ENCODE measurements around the gene CCDC178. TPM values are rescaled to one million over a fixed set of nuclear protein-coding genes. Genes with fewer than 3 reads are reported as not detected.

CCDC178 gene
- total RNA-seq, 1 experiment from 2014 or later = not detected

DNA sequence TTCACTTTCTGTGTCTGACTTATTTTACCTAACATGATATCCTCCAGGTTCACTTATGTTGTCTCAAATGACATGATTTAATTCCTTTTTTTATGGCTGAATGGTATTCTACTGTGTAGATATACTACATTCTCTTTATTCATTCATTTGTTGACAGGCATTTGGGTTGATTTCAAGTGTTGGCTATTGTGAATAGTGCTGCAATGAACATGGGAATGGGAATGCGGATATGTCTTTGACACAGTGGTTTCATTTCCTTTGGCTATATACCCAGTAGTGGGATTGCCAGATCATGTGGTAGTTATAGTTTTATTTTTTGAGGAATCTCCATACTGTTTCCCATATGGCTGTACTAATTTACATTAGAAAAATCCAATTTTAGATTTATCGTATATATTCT, 472.3 kb downstream of the CCDC178 start:
- Histone ChIP-seq H3K4me3 (no peak overlapping the region), H3K4me2 (no peak overlapping the region), H3K9me2 (ENCODE audit: insufficient read depth) (no peaks in the 10 kb centered on the region), H3K9me3 (ENCODE audit: insufficient read depth, low read depth) (no peaks in the 10 kb centered on the region), H3F3A (ENCODE audit: insufficient read depth, low read depth) (no peaks in the 10 kb centered on the region), H3K79me2 (ENCODE audit: low read depth) (no peaks in the 10 kb centered on the region), H3K27ac (no peak overlapping the region), H3K36me3 (ENCODE audit: low read depth) (no peaks in the 10 kb centered on the region), H3K4me1 (replicated peaks; ENCODE audit: insufficient read depth) (no peaks in the 10 kb centered on the region), H4K20me1 (ENCODE audit: insufficient read depth) (no peaks in the 10 kb centered on the region), H2AFZ (no peak overlapping the region), H3K27me3 (ENCODE audit: insufficient read depth, low read depth) (no peaks in the 10 kb centered on the region)
- ChIA-PET POLR2A (ENCODE audit: unreplicated experiment) (no interaction called here), CTCF (no interaction called here)
- intact Hi-C loops (cut with micrococcal nuclease; ENCODE audit: unreplicated experiment) = no loop called here
- no TSS peak for BruUV-seq (replicated peaks)
- TF ChIP-seq EZH2 (IDR thresholded peaks at IDR 0.05; ENCODE audit: low read depth) = no peak
- TF ChIP-seq, protein P1, sequence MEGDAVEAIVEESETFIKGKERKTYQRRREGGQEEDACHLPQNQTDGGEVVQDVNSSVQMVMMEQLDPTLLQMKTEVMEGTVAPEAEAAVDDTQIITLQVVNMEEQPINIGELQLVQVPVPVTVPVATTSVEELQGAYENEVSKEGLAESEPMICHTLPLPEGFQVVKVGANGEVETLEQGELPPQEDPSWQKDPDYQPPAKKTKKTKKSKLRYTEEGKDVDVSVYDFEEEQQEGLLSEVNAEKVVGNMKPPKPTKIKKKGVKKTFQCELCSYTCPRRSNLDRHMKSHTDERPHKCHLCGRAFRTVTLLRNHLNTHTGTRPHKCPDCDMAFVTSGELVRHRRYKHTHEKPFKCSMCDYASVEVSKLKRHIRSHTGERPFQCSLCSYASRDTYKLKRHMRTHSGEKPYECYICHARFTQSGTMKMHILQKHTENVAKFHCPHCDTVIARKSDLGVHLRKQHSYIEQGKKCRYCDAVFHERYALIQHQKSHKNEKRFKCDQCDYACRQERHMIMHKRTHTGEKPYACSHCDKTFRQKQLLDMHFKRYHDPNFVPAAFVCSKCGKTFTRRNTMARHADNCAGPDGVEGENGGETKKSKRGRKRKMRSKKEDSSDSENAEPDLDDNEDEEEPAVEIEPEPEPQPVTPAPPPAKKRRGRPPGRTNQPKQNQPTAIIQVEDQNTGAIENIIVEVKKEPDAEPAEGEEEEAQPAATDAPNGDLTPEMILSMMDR (conservative IDR thresholded peaks at IDR 0.05) = no peak
- no peak for DNase-seq

DNA sequence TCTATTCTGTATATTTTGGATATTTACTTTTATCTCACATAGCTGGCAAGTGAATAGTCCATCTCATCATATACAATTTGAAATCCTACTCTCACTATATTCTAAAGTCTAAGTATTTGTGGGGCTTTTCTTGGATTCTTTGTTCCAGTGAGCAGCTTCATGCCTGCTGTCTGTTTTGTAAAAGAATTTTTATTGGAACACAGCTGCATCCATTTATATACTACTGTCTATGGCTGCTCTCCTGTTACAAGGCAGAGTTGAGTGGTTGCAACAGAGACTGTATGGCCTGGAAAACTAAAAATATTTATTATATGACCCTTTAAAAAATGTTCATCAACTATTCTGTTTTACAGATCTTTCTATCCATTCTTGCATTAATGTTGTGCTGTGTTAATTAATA, 474.4 kb downstream of the CCDC178 start:
- Histone ChIP-seq H3F3A (ENCODE audit: insufficient read depth, low read depth) (no peaks in the 10 kb centered on the region), H3K27me3 (ENCODE audit: insufficient read depth, low read depth) (no peaks in the 10 kb centered on the region), H3K4me3 (no peak overlapping the region), H4K20me1 (ENCODE audit: insufficient read depth) (no peaks in the 10 kb centered on the region), H3K36me3 (ENCODE audit: low read depth) (no peaks in the 10 kb centered on the region), H3K27ac (no peak overlapping the region), H2AFZ (no peak overlapping the region), H3K4me1 (replicated peaks; ENCODE audit: insufficient read depth) (no peaks in the 10 kb centered on the region), H3K9me3 (ENCODE audit: insufficient read depth, low read depth) (no peaks in the 10 kb centered on the region), H3K4me2 (no peak overlapping the region), H3K9me2 (ENCODE audit: insufficient read depth) (no peaks in the 10 kb centered on the region), H3K79me2 (ENCODE audit: low read depth) (no peaks in the 10 kb centered on the region)
- intact Hi-C loops (cut with micrococcal nuclease; ENCODE audit: unreplicated experiment) = no loop called here
- BruUV-seq (replicated peaks) = no TSS peak
- CTCF ChIA-PET = no interaction called here
- TF ChIP-seq, protein P1 (conservative IDR thresholded peaks at IDR 0.05) = no peak
- TF ChIP-seq EZH2 (IDR thresholded peaks at IDR 0.05; ENCODE audit: low read depth) = no peak
- DNase-seq = no peak
- POLR2A ChIA-PET (ENCODE audit: unreplicated experiment) = no interaction called here

DNA sequence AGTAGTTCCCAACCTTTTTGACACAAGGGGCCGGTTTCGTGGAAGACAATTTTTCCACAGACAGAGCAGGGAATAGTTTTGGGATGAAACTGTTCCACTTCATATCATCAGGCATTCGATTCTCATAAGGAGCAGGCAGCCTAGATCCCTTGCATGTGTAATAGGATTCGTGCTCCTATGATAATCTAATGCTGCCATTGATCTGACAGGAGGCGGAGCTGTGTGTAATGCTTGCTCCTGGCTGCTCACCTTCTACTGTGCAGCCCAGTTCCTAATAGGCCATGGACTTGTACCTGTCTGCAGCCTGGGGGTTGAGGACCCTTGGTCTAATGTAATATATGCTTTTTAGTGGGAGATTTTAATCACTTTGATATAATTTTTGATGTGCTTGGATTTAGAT, 479.0 kb downstream of the CCDC178 start:
- intact Hi-C loops (cut with micrococcal nuclease; ENCODE audit: unreplicated experiment) = no loop called here
- Histone ChIP-seq H3K9me2 (ENCODE audit: insufficient read depth) (no peaks in the 10 kb centered on the region), H3F3A (ENCODE audit: insufficient read depth, low read depth) (no peaks in the 10 kb centered on the region), H2AFZ (no peak overlapping the region), H3K27me3 (ENCODE audit: insufficient read depth, low read depth) (no peaks in the 10 kb centered on the region), H3K4me2 (no peak overlapping the region), H3K79me2 (ENCODE audit: low read depth) (no peaks in the 10 kb centered on the region), H3K36me3 (ENCODE audit: low read depth) (no peaks in the 10 kb centered on the region), H3K4me1 (replicated peaks; ENCODE audit: insufficient read depth) (no peaks in the 10 kb centered on the region), H3K4me3 (no peak overlapping the region), H4K20me1 (ENCODE audit: insufficient read depth) (no peaks in the 10 kb centered on the region), H3K27ac (no peak overlapping the region), H3K9me3 (ENCODE audit: insufficient read depth, low read depth) (no peaks in the 10 kb centered on the region)
- CTCF ChIA-PET = no interaction called here
- no peak for DNase-seq
- no TSS peak for BruUV-seq (replicated peaks)
- POLR2A ChIA-PET (ENCODE audit: unreplicated experiment) = no interaction called here
- TF ChIP-seq, protein P1 (conservative IDR thresholded peaks at IDR 0.05) = no peak
- TF ChIP-seq EZH2 (IDR thresholded peaks at IDR 0.05; ENCODE audit: low read depth) = no peak

Data from PC-9 (cell line).